GM13976 (cell line): ENCODE results near the gene ARSA.
"Not testable (repeated sequence)": the region's sequence is repeated elsewhere in the genome, so short reads cannot be mapped to it uniquely, and the experiment has no call there.

Source experiments
- DNase-seq: peaks from one replicate; pipeline ENCODE4 v3.0.0; 2012; ENCODE audit warnings: low spot score
- in situ Hi-C: fragments of 300-500 bp; cut with MboI; formaldehyde crosslinking; loops from one replicate; pipeline ENCODE4 v1.12.0; 2022; ENCODE audit warnings: low sequenced_read_pairs, mixed read lengths, inconsistent platforms; ENCODE audit not compliant: unreplicated experiment
- TF ChIP-seq, protein P1 (sequence below): IDR thresholded peaks from 2 replicates; pipeline ENCODE4 v1.5.1; 2012; ENCODE audit warnings: borderline replicate concordance, mild to moderate bottlenecking; ENCODE audit not compliant: insufficient read depth; ENCODE audit errors: extremely low read depth, missing control alignments, control extremely low read depth

ARSA gene

DNA sequence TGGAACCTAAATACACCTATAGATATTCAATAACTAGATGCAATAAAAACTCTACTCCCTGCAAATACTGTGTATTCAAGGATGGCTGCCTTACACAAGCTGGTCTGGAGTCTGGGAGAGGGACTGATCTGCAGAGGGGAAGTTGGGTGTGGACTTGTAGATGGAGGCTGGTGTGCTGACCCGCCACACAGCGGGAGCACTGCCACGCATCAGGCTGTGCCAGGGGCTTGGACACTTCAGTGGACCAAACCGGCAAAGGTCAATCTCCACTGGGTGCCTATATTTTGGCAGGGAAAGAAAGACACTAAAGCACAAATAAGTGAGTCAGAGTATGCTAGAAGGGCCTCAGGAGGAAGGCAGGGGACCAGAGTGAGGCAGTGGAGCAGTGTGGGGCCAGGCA lies 42.6 kb upstream of the ARSA start:
- no peak for DNase-seq
- TF ChIP-seq, protein P1, sequence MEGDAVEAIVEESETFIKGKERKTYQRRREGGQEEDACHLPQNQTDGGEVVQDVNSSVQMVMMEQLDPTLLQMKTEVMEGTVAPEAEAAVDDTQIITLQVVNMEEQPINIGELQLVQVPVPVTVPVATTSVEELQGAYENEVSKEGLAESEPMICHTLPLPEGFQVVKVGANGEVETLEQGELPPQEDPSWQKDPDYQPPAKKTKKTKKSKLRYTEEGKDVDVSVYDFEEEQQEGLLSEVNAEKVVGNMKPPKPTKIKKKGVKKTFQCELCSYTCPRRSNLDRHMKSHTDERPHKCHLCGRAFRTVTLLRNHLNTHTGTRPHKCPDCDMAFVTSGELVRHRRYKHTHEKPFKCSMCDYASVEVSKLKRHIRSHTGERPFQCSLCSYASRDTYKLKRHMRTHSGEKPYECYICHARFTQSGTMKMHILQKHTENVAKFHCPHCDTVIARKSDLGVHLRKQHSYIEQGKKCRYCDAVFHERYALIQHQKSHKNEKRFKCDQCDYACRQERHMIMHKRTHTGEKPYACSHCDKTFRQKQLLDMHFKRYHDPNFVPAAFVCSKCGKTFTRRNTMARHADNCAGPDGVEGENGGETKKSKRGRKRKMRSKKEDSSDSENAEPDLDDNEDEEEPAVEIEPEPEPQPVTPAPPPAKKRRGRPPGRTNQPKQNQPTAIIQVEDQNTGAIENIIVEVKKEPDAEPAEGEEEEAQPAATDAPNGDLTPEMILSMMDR = no peak
- in situ Hi-C loops = no loop called here

DNA sequence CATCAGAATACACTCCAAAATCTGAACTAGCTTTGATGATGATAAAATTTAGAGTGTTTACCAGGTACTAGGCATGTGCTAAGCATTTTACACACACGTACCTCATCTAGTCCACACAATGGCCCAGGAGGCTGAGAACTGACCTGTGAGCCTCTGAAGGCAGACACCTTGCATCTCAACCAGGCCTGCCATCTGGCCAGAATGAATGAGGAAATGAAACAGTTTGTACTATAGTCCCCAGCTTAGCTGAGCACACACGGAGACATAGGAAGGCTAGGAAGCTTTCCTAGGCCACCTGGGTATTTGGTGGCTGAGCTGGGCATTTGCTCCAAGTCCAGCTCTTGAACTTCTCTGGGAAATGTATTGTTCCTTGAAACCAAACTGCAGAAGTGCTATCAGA lies 37.8 kb upstream of the ARSA start:
- in situ Hi-C loops = no loop called here

DNA sequence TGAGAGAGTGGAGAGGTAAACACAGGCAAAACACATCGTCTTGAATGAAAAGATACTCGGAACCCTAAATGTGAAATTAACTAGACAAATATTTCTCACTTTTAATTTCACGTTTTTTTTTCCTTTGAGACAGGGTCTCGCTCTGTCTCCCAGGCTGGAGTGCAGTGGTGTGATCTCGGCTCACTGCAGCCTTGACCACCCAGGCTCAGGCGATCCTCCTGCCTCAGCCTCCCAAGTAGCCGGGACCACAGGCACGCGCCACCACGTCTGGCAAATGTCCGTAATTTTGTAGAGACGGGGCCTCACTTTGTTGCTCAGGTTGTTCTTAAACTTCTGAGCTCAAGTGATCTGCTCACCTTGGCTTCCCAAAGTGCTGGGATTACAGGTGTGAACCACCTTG lies 37.3 kb upstream of the ARSA start:
- no peak for DNase-seq
- TF ChIP-seq, protein P1 = no peak
- in situ Hi-C loops = no loop called here

More for the DNA sequence above, 37.8 kb upstream of the ARSA start:
- TF ChIP-seq, protein P1 = no peak
- peak; percentile 34 for DNase-seq

DNA sequence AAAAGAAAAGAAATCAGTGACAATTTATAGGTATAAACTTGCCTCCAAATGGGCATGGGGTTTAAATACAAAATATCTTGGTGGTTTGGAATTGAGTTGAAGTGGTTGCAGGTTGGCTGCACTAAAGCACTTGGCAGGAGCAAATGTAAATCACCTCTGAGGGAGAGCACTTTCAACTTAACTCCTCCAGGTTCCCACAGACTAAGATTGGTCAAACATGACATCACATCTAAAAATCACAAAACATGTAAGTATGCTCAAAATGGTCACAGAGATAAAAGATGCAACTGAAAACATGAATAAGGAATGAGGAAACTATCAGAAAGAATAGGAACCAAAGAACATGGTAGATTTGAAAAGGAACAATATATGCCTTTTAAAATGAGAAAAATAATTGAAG lies 32.4 kb upstream of the ARSA start:
- in situ Hi-C loops = no loop called here
- TF ChIP-seq, protein P1 = no peak
- DNase-seq = no peak

DNA sequence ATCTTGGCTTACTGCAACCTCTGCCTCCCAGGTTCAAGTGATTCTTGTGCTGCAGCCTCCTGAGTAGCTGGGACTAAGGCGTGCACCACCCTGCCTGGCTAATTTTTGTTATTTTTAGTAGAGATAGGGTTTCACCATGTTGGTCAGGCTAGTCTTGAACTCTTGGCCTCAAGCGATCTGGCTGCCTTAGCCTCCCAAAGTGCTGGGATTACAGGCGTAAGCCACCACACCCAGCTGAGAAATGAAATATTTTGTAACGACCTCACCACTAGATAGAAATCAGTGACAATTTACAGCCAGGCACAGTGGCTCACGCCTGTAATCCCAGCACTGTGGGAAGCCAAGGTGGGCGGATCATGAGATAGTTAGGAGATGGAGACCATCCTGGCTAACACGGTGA lies 31.8 kb upstream of the ARSA start:
- DNase-seq, in situ Hi-C loops: not testable (repeated sequence)

DNA sequence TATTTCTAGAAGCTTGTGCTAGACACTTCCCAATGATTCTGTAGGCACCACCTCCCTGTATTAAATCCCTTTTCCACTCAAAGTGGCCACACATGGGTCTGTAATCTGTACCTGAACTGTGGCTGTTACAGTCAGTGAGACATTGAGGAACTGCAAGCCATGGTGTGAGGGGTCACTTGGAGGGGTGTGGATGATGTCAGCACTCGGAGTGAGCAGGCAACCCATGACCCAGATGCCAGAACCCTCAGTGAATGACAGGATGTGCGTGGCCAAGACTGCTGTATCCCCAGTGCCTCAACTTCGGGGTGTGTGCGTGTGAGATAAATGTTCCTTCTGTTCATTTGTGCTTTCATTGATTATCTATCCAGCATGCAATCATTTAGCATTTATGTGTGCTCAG lies 30.0 kb upstream of the ARSA start:
- TF ChIP-seq, protein P1 = no peak
- no peak for DNase-seq
- in situ Hi-C loops = no loop called here

DNA sequence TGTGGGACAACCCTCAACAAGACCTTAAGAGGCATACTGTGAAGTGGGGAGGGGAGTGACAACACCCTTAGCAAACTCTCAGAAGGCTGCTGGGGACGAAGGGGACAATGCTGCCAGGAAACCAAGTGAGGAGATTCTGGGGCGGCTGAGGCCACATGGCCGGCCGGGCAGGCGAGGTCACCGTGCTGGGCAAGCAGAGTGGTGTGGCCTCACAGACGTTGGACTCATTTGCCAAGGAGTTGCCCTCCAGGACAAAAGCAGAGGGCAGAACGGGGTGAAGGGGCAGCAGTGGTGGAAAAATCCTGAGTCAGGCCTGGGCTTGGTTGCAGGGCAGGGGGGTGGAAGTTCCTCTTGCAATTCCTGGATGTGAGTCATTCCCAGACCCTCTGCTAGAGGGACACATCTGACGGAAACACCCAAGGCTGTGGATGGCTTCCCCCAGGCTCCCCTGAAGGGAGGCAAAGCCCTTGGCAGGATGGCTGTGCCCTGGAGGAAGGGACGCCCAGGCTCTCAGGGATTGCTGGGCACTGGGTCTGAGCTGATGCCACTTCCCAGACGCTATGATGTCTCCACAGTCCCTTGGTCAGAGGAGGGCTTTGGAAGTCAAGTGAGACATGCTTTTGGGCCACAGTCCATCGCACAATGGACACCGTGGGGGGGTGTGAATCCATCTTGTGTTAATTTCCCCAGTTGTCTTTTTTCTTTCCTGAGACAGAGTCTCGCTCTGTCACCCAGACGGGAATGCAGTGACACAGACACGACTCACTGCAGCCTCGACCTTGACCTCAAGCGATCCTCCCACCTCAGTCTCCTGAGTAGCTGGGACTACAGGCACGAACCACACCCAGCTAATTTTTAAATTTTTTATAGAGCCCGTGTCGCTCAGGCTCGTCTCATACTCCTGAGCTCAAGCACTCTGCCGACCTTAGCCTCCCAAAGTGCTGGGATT lies 28.4 kb upstream of the ARSA start:
- TF ChIP-seq, protein P1 = no peak
- in situ Hi-C loops = no loop called here
- DNase-seq = no peak

DNA sequence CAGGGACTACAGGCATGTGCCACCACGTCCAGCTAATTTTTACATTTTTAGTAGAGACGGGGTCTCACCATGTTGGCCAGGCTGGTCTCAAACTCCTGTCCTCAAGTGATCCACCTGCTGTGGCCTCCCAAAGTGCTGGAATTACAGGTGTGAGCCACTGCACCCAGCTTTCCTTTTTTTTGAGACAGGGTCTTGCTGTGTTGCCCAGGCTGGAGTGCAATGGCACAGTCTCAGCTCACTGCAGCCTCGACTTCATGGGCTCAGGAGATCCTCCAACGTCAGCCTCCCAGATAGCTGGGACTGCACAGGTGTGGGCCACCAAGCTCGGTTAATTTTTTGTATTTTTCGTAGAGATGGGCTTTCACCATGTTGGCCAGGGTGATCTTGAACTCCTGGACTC lies 26.7 kb upstream of the ARSA start:
- DNase-seq, in situ Hi-C loops: not testable (repeated sequence)
